SK-N-MC (cell line): ENCODE results near the gene RPS8.

Source experiments
- EZH2 ChIP-seq: fragments of 200-600 bp; sonication (generic); IDR thresholded peaks from one replicate; pipeline ENCODE4 v1.6.1; 2017; ENCODE audit warnings: antibody characterized with exemption
- FOXP2 ChIP-seq: optimal IDR thresholded peaks from 2 replicates; pipeline ENCODE3; 2011; ENCODE audit warnings: mild to moderate bottlenecking, moderate library complexity; ENCODE audit not compliant: insufficient read depth; ENCODE audit errors: extremely low read length, control extremely low read depth
- POLR2AphosphoS5 ChIP-seq: IDR thresholded peaks from 2 replicates; pipeline ENCODE4 v1.6.1; 2012; ENCODE audit warnings: mild to moderate bottlenecking, low read depth, low read length, borderline replicate concordance

GRCh38 chr1:44786138-44786840 is 10.9 kb downstream of the RPS8 start:
- TF ChIP-seq POLR2AphosphoS5: no peak
- TF ChIP-seq EZH2: no peak
- TF ChIP-seq FOXP2: no peak
